BLaER1 treated with 17β-estradiol and CSF1 and Interleukin-3, amounts not matched to agents 10 nM and 100 nM (cell line): ENCODE data around the gene DBF4B.

Experiments used
- H3K27ac ChIP-seq, 11 experiments: shearing (Covaris generic); formaldehyde crosslinking; 2 replicates each; pipeline ENCODE4 v1.8.1; 2022
- H3K27me3 ChIP-seq, 11 experiments: shearing (Covaris generic); formaldehyde crosslinking; 2 replicates each; pipeline ENCODE4 v1.8.1; 2022
- H3K36me3 ChIP-seq, 11 experiments: shearing (Covaris generic); formaldehyde crosslinking; 2 replicates each; pipeline ENCODE4 v1.8.1; 2022
- H3K4me1 ChIP-seq, 10 experiments: shearing (Covaris generic); formaldehyde crosslinking; 2 replicates each; pipeline ENCODE4 v1.8.1; 2022
- H3K4me2 ChIP-seq, 11 experiments: shearing (Covaris generic); formaldehyde crosslinking; 2 replicates each; pipeline ENCODE4 v1.8.1; 2022
- H3K4me3 ChIP-seq, 10 experiments: shearing (Covaris generic); formaldehyde crosslinking; 2 replicates each; pipeline ENCODE4 v1.8.1; 2022
- H3K9ac ChIP-seq, 11 experiments: shearing (Covaris generic); formaldehyde crosslinking; 2 replicates each; pipeline ENCODE4 v1.8.1; 2022
- H3K9me3 ChIP-seq, 11 experiments: shearing (Covaris generic); formaldehyde crosslinking; replicated peaks in 1 of 11; 2 replicates each; pipeline ENCODE4 v1.8.1; 2022
- H4K20me1 ChIP-seq, 11 experiments: shearing (Covaris generic); formaldehyde crosslinking; 2 replicates each; pipeline ENCODE4 v1.8.1; 2022
- Cebpa-rat ChIP-seq, 11 experiments: shearing (Covaris generic); IDR thresholded peaks; 2 replicates each; pipeline ENCODE4 v1.8.1; 2022

DBF4B gene

DNA sequence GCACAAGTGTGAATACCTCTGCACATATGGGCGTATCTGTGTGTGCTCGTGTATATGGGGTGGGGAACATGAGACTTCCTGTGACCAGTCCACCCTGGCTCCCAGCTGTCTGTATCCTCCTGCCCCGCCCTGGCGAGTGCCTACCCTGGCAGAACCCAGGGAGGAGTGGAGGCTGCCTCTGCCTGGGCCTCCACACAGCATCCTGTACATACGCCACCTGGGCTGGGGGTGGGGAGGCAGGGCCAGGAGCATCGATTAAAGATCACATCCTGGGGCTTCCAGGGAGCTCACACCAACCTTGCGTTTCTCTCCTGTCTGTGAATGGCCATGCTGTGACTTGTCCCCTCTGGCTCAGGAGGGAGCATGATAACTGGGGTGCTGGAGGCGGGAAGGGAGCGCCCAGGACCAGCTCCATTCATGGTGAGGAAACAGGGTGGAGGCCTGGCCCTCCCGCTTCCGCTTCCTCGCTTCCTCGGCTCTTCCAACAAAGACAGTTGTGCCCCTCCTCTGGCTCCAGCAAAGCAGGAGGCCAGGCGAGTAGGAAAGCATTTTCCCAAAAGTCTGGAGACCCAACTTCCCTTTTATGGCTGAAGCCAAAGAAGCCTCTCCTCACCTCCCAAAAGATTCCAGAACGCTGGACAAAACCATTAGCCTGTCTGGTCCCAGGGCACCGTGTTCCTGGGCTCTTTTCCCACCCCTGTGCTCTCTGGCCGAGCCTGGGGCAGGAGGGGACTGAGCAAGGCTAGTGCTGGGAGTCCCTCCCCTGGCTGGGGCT, 73.3 kb downstream of the DBF4B start:
- H3K9me3 ChIP-seq: no peaks in the 10 kb centered on the region
- H3K4me2 ChIP-seq: peak overlapping the region in 3 of 11 experiments; percentile 15 to 39 (median 31); a peak in 5 of 22 replicates
- TF ChIP-seq Cebpa-rat (IDR thresholded peaks at IDR 0.05): no peak
- peak overlapping the region in 1 of 11 experiments; percentile 18; a peak in 1 of 22 replicates for H3K9ac ChIP-seq
- H3K4me1 ChIP-seq: peaks cover 11 to 44% (median 32%) of the 10 kb centered on the region in 10 experiments; a peak in 18 of 20 replicates
- peaks cover 0 to 13% (median 0%) of the 10 kb centered on the region in 11 experiments; a peak in 4 of 22 replicates for H4K20me1 ChIP-seq
- H3K27ac ChIP-seq: no peak overlapping the region
- H3K27me3 ChIP-seq: peaks cover 0 to 13% (median 0%) of the 10 kb centered on the region in 11 experiments; a peak in 4 of 22 replicates
- H3K4me3 ChIP-seq: no peak overlapping the region
- no peaks in the 10 kb centered on the region for H3K36me3 ChIP-seq

DNA sequence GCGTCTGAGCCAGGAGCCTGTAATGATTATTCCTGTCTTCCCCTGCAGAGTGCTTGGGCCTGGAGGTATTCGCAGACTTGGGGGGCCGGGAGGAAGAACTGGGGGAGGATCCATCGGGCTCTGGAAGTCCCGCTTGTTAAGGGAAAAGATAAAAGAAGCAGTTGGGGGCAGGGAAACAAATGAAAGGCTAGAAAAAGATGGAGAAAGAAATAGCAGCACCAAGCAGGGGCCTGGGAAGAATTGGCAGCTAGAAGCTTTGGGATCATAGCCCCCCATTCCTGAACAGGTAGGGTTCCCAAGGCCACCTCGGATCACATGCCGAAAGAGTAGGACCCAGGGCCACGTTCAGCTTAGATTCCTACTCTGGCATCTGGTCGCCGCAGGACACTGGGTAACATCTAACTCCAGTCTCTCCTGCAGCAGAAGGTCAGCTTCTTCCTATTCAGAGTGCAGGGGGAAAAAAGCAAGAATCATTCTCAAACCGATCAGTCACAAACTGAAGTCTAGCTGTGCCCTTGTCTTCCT, 73.9 kb downstream of the DBF4B start:
- peak overlapping the region in 1 of 11 experiments; percentile 31; a peak in 1 of 22 replicates for H3K4me2 ChIP-seq
- H3K9ac ChIP-seq: 0 out of 22 replicates have a peak overlapping the region, but pooled peaks of 1 of the 11 experiments have one; percentile 9
- H3K4me3 ChIP-seq: no peak overlapping the region
- H3K27me3 ChIP-seq: peaks cover 0 to 6% (median 0%) of the 10 kb centered on the region in 11 experiments; a peak in 4 of 22 replicates
- no peaks in the 10 kb centered on the region for H3K36me3 ChIP-seq
- H3K4me1 ChIP-seq: peaks cover 11 to 39% (median 26%) of the 10 kb centered on the region in 10 experiments; a peak in 18 of 20 replicates
- no peak for TF ChIP-seq Cebpa-rat (IDR thresholded peaks at IDR 0.05)
- no peak overlapping the region for H3K27ac ChIP-seq
- peaks cover 0 to 8% (median 0%) of the 10 kb centered on the region in 11 experiments; a peak in 2 of 22 replicates for H4K20me1 ChIP-seq
- H3K9me3 ChIP-seq: no peaks in the 10 kb centered on the region

DNA sequence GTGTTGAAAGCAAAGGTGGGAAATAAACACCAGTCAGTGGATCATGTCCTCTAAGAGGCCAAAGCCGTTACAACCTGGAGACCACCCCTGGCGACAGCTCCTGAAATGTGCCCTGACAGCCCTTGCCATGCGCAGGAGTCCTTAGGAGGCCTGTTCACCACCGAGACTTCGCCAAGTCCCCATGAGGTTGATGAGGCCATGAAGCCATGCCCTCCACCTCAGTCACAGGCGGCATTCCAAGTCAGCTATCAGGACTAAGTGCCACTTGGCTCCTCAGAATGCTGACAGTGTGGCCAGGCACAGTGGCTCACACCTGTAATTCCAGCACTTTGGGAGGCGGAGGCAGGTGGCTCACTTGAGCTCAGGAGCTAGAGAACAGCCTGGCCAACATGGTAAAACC, 77.5 kb downstream of the DBF4B start:
- Histone ChIP-seq H3K27me3 (no peaks in the 10 kb centered on the region), H3K36me3 (no peaks in the 10 kb centered on the region), H3K4me1 (peaks cover 0 to 13% (median 0%) of the 10 kb centered on the region in 10 experiments; a peak in 5 of 20 replicates), H3K4me2 (no peak overlapping the region), H3K9me3 (no peaks in the 10 kb centered on the region), H3K27ac (no peak overlapping the region), H3K9ac (no peak overlapping the region), H3K4me3 (no peak overlapping the region), H4K20me1 (no peaks in the 10 kb centered on the region)
- TF ChIP-seq Cebpa-rat (IDR thresholded peaks at IDR 0.05): no peak

DNA sequence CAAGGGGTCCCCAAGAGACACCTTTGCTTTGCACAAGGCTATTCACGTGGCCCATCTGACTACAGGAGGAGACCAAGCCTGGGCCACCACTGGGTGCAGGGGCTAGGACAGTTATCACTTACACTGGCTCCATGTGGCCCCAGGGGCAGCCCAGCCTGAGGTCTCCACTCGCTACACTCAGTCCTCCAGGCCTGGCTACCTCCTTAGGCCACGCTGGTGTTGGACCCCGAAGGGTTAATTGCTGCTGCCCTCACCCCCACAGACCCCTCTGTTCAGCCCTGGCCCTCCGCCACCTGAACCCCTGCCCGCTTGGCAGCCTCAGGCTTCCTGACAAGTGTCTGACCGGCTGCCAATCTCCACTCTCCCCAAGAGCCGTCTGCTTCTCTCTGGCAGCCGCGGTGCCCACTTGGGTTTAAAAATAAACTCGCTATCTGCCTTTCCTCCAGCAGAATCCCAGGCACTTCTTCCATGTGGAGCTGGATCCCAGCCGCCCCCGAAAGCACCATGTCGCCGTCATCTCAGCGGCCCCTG, 78.2 kb downstream of the DBF4B start:
- Histone ChIP-seq H3K4me1 (peaks cover 0 to 6% (median 0%) of the 10 kb centered on the region in 10 experiments; a peak in 4 of 20 replicates), H3K36me3 (no peaks in the 10 kb centered on the region), H3K4me3 (no peak overlapping the region), H3K27ac (no peak overlapping the region), H4K20me1 (no peaks in the 10 kb centered on the region), H3K9ac (no peak overlapping the region), H3K27me3 (no peaks in the 10 kb centered on the region), H3K4me2 (no peak overlapping the region), H3K9me3 (no peaks in the 10 kb centered on the region)
- no peak for TF ChIP-seq Cebpa-rat (IDR thresholded peaks at IDR 0.05)

DNA sequence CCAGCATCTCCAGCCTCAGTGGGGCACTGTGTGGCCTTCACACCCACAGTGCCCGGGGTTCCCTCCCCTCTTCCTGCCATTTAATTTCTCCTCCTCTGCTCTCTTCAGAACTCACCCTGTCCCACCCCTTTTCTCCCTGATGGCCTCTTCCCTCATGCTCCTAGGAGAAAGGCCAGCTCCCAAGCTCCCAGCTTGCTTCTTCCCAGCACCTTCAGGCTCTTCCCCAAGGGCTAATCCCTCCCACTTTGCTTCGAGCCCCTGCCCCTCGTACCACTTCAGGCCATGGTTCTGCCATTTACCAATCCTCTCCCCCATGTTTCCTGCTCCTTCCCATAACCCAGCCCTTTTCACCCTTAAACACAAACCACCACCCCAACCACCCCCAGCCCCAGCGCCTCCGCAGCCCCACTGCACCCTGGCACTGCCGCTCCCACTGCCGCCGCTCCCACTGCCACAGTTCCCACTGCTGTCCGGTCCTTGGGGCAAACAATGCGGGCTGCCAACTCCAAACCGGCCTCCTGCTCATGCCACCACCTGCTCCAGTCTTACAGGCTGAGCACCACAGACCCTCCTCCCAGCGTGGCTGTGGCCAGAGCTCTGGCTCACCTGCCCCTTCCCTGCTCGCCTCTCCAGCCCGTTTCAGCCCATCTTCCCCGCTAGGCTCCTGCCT, 78.9 kb downstream of the DBF4B start:
- Histone ChIP-seq H3K27ac (no peak overlapping the region), H3K9me3 (no peaks in the 10 kb centered on the region), H3K9ac (no peak overlapping the region), H3K4me3 (no peak overlapping the region), H3K4me2 (no peak overlapping the region), H3K4me1 (peaks cover 0 to 8% (median 0%) of the 10 kb centered on the region in 10 experiments; a peak in 5 of 20 replicates), H4K20me1 (no peaks in the 10 kb centered on the region), H3K27me3 (no peaks in the 10 kb centered on the region), H3K36me3 (no peaks in the 10 kb centered on the region)
- TF ChIP-seq Cebpa-rat (IDR thresholded peaks at IDR 0.05): no peak

DNA sequence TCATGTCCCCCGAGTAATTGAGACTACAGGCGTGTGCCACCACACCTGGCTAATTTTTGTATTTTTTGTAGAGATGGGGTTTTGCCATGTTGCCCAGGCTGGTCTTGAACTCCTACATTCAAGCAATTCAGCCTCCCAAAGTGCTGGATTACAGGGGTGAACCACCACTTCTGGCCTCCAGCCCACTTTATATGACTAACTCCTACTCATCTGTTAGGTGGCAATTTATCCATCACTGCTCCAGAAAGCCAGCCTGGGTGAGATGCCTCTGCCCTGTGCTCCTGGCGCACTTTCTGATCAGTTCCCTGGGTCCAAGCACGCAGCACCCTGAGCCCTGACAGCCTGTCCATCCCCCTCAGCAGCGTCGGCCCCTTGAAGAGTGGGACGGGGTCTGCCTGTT, 79.7 kb downstream of the DBF4B start:
- H3K4me3 ChIP-seq: no peak overlapping the region
- peaks cover 0 to 15% (median under 1%) of the 10 kb centered on the region in 10 experiments; a peak in 10 of 20 replicates for H3K4me1 ChIP-seq
- H3K27ac ChIP-seq: no peak overlapping the region
- no peaks in the 10 kb centered on the region for H3K9me3 ChIP-seq
- no peak overlapping the region for H3K9ac ChIP-seq
- H3K4me2 ChIP-seq: no peak overlapping the region
- no peak for TF ChIP-seq Cebpa-rat (IDR thresholded peaks at IDR 0.05)
- no peaks in the 10 kb centered on the region for H3K27me3 ChIP-seq
- H4K20me1 ChIP-seq: no peaks in the 10 kb centered on the region
- no peaks in the 10 kb centered on the region for H3K36me3 ChIP-seq

DNA sequence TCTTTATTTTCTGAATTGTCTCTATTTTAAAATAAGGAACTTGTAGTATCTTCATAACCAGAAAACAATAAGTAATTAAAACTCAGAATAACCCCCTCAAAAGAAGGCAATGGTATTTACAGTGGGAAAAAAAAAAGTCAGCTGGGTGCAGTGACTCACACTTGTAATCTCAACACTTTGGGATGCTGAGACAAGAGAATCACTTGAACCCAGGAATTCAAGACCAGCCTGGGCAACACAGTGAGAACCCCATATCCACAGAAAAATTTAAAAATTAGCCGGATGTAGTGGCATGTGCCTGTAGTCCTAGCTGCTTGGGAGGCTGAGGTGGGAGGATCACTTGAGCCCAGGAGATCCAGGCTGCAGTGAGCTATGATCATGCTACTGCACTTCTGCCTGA, 83.8 kb downstream of the DBF4B start:
- Histone ChIP-seq H3K27ac (no peak overlapping the region), H3K4me1 (peaks cover 28 to 51% (median 33%) of the 10 kb centered on the region in 10 experiments), H3K9ac (no peak overlapping the region), H3K4me3 (no peak overlapping the region), H3K9me3 (no peaks in the 10 kb centered on the region), H3K36me3 (peaks cover 0 to 1% (median 0%) of the 10 kb centered on the region in 11 experiments; a peak in 2 of 22 replicates), H4K20me1 (no peaks in the 10 kb centered on the region), H3K4me2 (peak overlapping the region in 1 of 11 experiments; percentile 29; a peak in 2 of 22 replicates), H3K27me3 (no peaks in the 10 kb centered on the region)
- no peak for TF ChIP-seq Cebpa-rat (IDR thresholded peaks at IDR 0.05)

DNA sequence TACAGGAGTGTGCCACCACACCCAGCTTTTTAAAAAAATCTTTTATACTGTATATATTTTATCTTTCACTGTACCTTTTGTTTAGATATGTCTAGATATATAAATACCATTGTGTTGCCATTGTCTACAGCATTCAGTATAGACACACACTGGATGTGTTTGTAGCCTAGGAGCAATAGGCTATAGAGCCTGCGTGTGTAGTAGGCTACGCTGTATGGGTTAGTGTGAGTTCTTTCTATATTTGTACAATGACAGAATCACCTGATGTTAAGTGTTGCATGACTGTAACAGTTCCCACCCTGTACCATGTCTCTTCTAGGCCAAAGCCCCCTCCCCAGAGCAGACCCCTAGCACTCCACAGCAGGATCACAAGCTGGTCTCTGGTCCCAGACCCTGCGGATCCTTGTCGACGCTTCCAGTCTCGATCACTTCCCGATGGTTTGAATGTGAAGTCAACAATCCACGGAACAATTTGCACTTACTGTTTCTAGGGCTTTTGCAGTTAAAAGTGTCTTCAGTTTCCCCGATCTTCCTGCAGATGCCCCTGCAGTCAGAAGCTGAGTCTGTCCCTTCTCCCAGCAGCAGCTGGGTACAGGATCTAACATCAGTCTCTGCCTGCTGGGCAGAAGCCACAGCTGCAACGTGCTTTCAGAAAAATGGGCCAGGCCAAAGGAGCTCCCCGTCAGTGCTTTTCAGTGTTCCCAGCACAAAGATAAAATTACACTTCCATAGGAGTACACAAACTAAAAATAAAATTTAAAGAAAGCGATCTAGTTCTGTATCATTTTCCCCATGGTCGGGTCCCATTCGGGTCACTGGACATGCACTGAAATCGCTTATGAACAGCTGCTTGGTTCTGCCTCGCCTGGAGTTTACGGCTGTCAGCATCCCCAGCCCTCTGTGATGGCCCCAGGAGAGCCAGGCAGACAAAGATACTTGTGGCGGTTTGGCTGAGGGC, 85.7 kb downstream of the DBF4B start:
- no peaks in the 10 kb centered on the region for H3K9me3 ChIP-seq
- H3K4me3 ChIP-seq: peak overlapping the region in 8 of 10 experiments; percentile 4 to 50 (median 28); a peak in 10 of 20 replicates
- H3K27me3 ChIP-seq: no peaks in the 10 kb centered on the region
- peak overlapping the region; percentile 35 to 88 (median 78); a peak in 21 of 22 replicates for H3K27ac ChIP-seq
- no peaks in the 10 kb centered on the region for H4K20me1 ChIP-seq
- H3K4me1 ChIP-seq: peaks cover 29 to 51% (median 45%) of the 10 kb centered on the region in 10 experiments
- peak overlapping the region; percentile 73 to 87 (median 82) for H3K4me2 ChIP-seq
- no peak for TF ChIP-seq Cebpa-rat (IDR thresholded peaks at IDR 0.05)
- peak overlapping the region; percentile 27 to 76 (median 68) for H3K9ac ChIP-seq
- peaks cover 0 to 14% (median 5%) of the 10 kb centered on the region in 11 experiments; a peak in 7 of 22 replicates for H3K36me3 ChIP-seq
